Caco-2 (cell line): Measurements from ENCODE around the gene CACNA2D1. TPM values are rescaled to one million over a fixed set of nuclear protein-coding genes. Genes with fewer than 3 reads are reported as not detected.

Experiments used
- BruUV-seq: library from RNA; stranded (reverse); fragments of 400-500 nt; replicated peaks from 2 replicates; lab custom pipeline; 2021; lab: Mats Ljungman, UMichigan
- CTCF ChIA-PET: fragments of 300-600 bp; sonication (Branson Sonifier 250); formaldehyde crosslinking; loops from one replicate; lab custom pipeline; 2022; ENCODE audit warnings: antibody characterized with exemption; lab: Charles Lee
- POLR2A ChIA-PET: fragments of 300-600 bp; sonication (Branson Sonifier 250); formaldehyde crosslinking; loops from one replicate; lab custom pipeline; 2022; ENCODE audit warnings: antibody characterized with exemption; lab: Charles Lee
- DNase-seq, 2 experiments: peaks; one replicate each; pipeline versions ENCODE4 v3.0.0 to v3.0.0-alpha.2; 2020 to 2022
- H3K27me3 ChIP-seq: replicated peaks from 2 replicates; pipeline ENCODE4 v1.6.0; 2011; ENCODE audit warnings: low read length; ENCODE audit not compliant: control insufficient read depth, insufficient read depth
- H3K36me3 ChIP-seq: 2 replicates; pipeline ENCODE4 v1.5.1; 2011; ENCODE audit warnings: low read length; ENCODE audit not compliant: control insufficient read depth, insufficient read depth
- H3K4me1 ChIP-seq: fragments of 250-450 bp; sonication (Bioruptor Pico); 2 replicates; pipeline ENCODE4 v1.5.1; 2020; ENCODE audit warnings: mild to moderate bottlenecking
- H3K4me3 ChIP-seq: 2 replicates; pipeline ENCODE4 v1.5.1; 2011; ENCODE audit warnings: low read depth, mild to moderate bottlenecking, control low read depth, low read length
- H3K9me3 ChIP-seq: fragments of 250-450 bp; sonication (Bioruptor Pico); 2 replicates; pipeline ENCODE4 v1.5.1; 2020; ENCODE audit warnings: mild to moderate bottlenecking, moderate library complexity
- H3K27ac Mint-ChIP-seq: one replicate; pipeline ENCODE4 v1.8.0; 2022; ENCODE audit warnings: mixed read lengths; ENCODE audit not compliant: unreplicated experiment
- H3K27me3 Mint-ChIP-seq: one replicate; pipeline ENCODE4 v1.8.0; 2022; ENCODE audit warnings: mixed read lengths; ENCODE audit not compliant: insufficient read depth, unreplicated experiment
- H3K36me3 Mint-ChIP-seq: one replicate; pipeline ENCODE4 v1.8.0; 2022; ENCODE audit warnings: mild to moderate bottlenecking, mixed read lengths; ENCODE audit not compliant: insufficient read depth, unreplicated experiment
- H3K4me1 Mint-ChIP-seq: one replicate; pipeline ENCODE4 v1.8.0; 2022; ENCODE audit warnings: low read depth, mixed read lengths; ENCODE audit not compliant: unreplicated experiment
- H3K4me3 Mint-ChIP-seq: one replicate; pipeline ENCODE4 v1.8.0; 2022; ENCODE audit warnings: mild to moderate bottlenecking, moderate library complexity, mixed read lengths; ENCODE audit not compliant: unreplicated experiment
- H3K9me3 Mint-ChIP-seq: one replicate; pipeline ENCODE4 v1.8.0; 2022; ENCODE audit warnings: mixed read lengths; ENCODE audit not compliant: unreplicated experiment
- intact Hi-C: fragments of 100-400 bp; cut with micrococcal nuclease; formaldehyde crosslinking; loops from one replicate; pipeline ENCODE4 v1.10.0; 2022; ENCODE audit not compliant: unreplicated experiment
- total RNA-seq: library from RNA; stranded (reverse); gene quantifications from 2 replicates; pipeline ENCODE4 v1.2.3, GENCODE V29; 2022
- TF ChIP-seq, protein P1 (sequence below), 2 experiments: fragments of 200-600 bp in 1 of 2; IDR thresholded peaks; 1 replicate in 1 of 2; 2 replicates in 1 of 2; pipeline versions ENCODE4 v1.5.1 to v1.8.0; 2011 to 2022; ENCODE audit warnings: antibody characterized with exemption in 1 of 2, control low read depth in 1 of 2, inconsistent platforms in 1 of 2, low read depth in 1 of 2, low read length in 1 of 2, mild to moderate bottlenecking in 1 of 2, moderate library complexity in 1 of 2; ENCODE audit not compliant: insufficient read depth in 1 of 2, severe bottlenecking in 1 of 2, unreplicated experiment in 1 of 2

CACNA2D1 gene
- total RNA-seq, 1 experiment from 2014 or later: not detected

- Histone ChIP-seq H3K36me3 (no peaks in the 10 kb centered on the region), H3K27me3 (no peaks in the 10 kb centered on the region), H3K9me3 (no peaks in the 10 kb centered on the region), H3K4me3 (no peak overlapping the region), H3K4me1 (no peaks in the 10 kb centered on the region)
- intact Hi-C loops: no loop called here
- ChIA-PET CTCF (no interaction called here), POLR2A (no interaction called here)
- DNase-seq: no peak
- Mint-ChIP-seq H3K27me3 (peaks cover 4% of the 10 kb centered on the region), H3K27ac (no peak overlapping the region), H3K9me3 (no peaks in the 10 kb centered on the region), H3K4me1 (no peaks in the 10 kb centered on the region), H3K36me3 (no peaks in the 10 kb centered on the region), H3K4me3 (no peak overlapping the region)
- TF ChIP-seq, protein P1, sequence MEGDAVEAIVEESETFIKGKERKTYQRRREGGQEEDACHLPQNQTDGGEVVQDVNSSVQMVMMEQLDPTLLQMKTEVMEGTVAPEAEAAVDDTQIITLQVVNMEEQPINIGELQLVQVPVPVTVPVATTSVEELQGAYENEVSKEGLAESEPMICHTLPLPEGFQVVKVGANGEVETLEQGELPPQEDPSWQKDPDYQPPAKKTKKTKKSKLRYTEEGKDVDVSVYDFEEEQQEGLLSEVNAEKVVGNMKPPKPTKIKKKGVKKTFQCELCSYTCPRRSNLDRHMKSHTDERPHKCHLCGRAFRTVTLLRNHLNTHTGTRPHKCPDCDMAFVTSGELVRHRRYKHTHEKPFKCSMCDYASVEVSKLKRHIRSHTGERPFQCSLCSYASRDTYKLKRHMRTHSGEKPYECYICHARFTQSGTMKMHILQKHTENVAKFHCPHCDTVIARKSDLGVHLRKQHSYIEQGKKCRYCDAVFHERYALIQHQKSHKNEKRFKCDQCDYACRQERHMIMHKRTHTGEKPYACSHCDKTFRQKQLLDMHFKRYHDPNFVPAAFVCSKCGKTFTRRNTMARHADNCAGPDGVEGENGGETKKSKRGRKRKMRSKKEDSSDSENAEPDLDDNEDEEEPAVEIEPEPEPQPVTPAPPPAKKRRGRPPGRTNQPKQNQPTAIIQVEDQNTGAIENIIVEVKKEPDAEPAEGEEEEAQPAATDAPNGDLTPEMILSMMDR (IDR thresholded peaks at IDR 0.05; ENCODE audit: insufficient read depth in 1 of 2, low read depth in 1 of 2, low read length in 1 of 2, severe bottlenecking in 1 of 2, unreplicated experiment in 1 of 2): no peak
- BruUV-seq: no TSS peak
Observed at GRCh38 chr7:81919494-81919893, 524.1 kb downstream of the CACNA2D1 start.

DNA sequence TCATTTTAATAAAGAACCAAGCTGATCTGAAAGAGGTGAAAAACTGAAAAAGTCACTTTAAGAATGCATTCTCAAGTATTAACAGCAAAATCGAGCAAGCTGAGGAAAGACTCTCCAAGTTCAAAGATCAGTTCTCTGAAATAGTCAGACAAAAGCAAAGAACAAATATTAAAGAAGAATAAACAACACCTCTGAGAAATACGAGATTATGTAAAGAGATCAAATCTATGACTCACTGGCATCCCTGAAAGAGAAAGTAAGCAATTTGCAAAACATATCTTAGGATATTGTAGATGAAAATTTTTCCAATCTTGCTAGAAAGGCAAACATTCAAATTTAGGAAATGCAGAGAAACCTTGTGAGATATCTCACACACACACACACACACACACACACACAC lies 535.4 kb downstream of the CACNA2D1 start:
- Mint-ChIP-seq H3K9me3 (peaks cover 8% of the 10 kb centered on the region), H3K4me1 (no peaks in the 10 kb centered on the region), H3K27me3 (no peaks in the 10 kb centered on the region), H3K36me3 (no peaks in the 10 kb centered on the region), H3K4me3 (no peak overlapping the region), H3K27ac (no peak overlapping the region)
- Histone ChIP-seq H3K4me3 (no peak overlapping the region), H3K9me3 (no peaks in the 10 kb centered on the region), H3K36me3 (no peaks in the 10 kb centered on the region), H3K27me3 (no peaks in the 10 kb centered on the region), H3K4me1 (no peaks in the 10 kb centered on the region)
- intact Hi-C loops: no loop called here
- CTCF ChIA-PET: no interaction called here
- DNase-seq: no peak
- TF ChIP-seq, protein P1 (IDR thresholded peaks at IDR 0.05; ENCODE audit: insufficient read depth in 1 of 2, low read depth in 1 of 2, low read length in 1 of 2, severe bottlenecking in 1 of 2, unreplicated experiment in 1 of 2): no peak
- BruUV-seq: no TSS peak
- POLR2A ChIA-PET: no interaction called here

DNA sequence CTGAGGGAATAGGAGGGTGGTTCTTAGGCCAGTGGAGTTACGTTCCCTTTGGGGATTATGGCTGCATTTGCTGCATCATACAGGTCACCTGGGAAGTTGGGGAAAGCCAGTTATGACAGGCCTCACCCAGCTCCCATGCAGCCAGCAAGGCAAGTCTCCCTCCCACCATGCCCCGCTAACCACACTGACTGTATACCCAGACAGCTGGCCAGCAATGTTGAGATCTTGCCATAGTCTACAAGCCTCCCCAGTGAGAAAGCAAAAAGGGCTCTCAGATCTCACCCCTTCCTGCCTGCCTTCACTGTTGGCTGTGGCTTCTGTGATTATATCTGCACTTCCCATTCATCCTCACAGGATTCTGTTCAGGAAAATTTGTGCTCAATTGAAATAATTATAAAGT lies 540.5 kb downstream of the CACNA2D1 start:
- no peak for DNase-seq
- peaks cover 11% of the 10 kb centered on the region for H3K4me1 Mint-ChIP-seq
- no peaks in the 10 kb centered on the region for H3K27me3 Mint-ChIP-seq
- intact Hi-C loops: no loop called here
- H3K27ac Mint-ChIP-seq: no peak overlapping the region
- Histone ChIP-seq H3K4me1 (peaks cover 20% of the 10 kb centered on the region), H3K9me3 (peaks cover 7% of the 10 kb centered on the region; the same call in 1 of the 2 replicates), H3K4me3 (no peak overlapping the region), H3K36me3 (no peaks in the 10 kb centered on the region), H3K27me3 (no peaks in the 10 kb centered on the region; the same call in 1 of the 2 replicates)
- BruUV-seq: no TSS peak
- TF ChIP-seq, protein P1 (IDR thresholded peaks at IDR 0.05; ENCODE audit: insufficient read depth in 1 of 2, low read depth in 1 of 2, low read length in 1 of 2, severe bottlenecking in 1 of 2, unreplicated experiment in 1 of 2): no peak
- no peaks in the 10 kb centered on the region for H3K36me3 Mint-ChIP-seq
- POLR2A ChIA-PET: no interaction called here
- peaks cover 5% of the 10 kb centered on the region for H3K9me3 Mint-ChIP-seq
- CTCF ChIA-PET: no interaction called here
- no peak overlapping the region for H3K4me3 Mint-ChIP-seq
